NCI-H526 (cell line): ENCODE data around the gene GOSR2.

Source experiments
- DNase-seq, 2 experiments: peaks; one replicate each; lab custom pipeline; 2025; lab: John Stamatoyannopoulos, UW

GOSR2 gene

GRCh38 chr17:46922804-46923635, at the start of gene GOSR2:
Gene GOSR2 (plus strand): TSS chr17:46923160. CDS start chr17:46923193, 33 bp downstream.
- peak; percentile 88 to 99 for DNase-seq

DNA sequence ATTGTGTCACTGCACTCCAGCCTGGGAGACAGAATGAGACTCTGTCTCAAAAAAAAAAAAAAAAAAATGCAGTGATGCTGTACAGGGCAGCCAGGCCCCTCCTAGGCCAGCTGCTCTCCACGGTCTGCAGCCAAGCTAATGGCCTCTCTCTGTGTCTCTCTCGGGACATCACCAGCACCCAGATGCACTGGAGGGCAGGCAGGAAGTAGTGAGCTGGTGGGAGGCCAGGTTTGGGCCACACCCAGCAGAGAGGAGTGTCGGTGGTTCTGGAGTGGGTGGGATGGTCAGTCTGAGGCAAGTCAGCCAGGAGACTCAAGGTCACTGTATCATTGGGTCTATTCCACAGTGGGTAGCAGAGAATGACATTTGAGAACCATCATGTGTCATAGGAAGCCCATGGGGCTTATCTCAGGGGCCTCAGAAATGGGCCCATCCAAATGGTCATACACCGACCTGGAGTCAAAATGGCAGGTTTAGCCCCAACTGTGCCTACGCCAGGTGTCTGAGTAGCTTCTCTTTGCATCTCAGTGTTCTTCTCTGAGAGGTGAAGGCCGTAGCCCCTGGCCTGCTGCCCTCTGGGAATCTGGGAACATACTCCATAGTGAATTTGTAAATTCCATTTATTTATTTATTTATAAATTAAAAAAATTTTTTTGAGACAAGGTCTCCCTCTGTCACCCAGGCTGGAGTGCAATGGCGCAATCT, 48.9 kb upstream of the GOSR2 start:
- no peak for DNase-seq

- no peak for DNase-seq
Observed at GRCh38 chr17:46874906-46875305, 48.1 kb upstream of the GOSR2 start.

DNA sequence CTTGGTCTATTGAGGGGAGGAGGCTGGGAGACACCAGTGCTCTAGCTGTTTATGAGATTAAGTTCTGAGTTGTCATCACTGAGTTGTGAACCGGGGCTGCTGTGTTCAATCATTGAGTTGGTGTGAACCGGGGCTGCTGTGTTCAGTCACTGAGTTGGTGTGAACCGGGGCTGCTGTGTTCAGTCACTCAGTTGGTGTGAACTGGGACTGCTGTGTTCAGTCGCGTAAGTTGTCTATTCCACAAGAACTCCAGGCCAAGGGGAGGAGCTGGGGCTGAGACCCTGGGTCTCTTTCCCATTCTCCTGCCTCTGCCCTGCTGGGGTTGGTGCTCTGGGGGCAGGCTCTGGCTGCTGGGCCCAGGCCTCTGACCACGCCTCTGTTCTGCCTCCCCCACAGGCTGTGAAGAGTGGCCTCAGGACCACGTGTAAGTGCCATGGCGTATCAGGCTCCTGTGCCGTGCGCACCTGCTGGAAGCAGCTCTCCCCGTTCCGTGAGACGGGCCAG, 47.1 kb upstream of the GOSR2 start:
- DNase-seq: peak in 1 of 2 experiments; percentile 80

DNA sequence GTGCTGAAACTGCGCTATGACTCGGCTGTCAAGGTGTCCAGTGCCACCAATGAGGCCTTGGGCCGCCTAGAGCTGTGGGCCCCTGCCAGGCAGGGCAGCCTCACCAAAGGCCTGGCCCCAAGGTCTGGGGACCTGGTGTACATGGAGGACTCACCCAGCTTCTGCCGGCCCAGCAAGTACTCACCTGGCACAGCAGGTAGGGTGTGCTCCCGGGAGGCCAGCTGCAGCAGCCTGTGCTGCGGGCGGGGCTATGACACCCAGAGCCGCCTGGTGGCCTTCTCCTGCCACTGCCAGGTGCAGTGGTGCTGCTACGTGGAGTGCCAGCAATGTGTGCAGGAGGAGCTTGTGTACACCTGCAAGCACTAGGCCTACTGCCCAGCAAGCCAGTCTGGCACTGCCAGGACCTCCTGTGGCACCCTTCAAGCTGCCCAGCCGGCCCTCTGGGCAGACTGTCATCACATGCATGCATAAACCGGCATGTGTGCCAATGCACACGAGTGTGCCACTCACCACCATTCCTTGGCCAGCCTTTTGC, 46.5 kb upstream of the GOSR2 start:
- peak; percentile 72 to 94 for DNase-seq

DNA sequence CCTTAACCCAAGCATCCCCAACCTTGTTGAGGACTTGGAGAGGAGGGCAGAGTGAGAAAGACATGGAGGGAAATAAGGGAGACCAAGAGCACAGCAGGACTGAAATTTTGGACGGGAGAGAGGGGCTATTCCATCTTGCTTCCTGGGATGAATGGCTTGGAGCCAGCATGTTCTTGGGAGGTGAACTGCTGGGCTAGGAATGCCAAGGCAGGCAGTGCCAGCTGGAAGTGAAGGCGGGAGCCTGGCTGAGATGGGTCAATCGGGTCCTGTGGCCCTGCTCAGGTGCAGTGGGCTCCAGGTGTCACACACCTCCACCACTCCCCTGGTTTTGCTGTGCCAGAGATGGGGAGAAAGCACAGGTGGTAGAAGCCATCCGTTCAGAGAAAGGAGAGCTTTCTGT, 46.0 kb upstream of the GOSR2 start:
- DNase-seq: no peak

DNA sequence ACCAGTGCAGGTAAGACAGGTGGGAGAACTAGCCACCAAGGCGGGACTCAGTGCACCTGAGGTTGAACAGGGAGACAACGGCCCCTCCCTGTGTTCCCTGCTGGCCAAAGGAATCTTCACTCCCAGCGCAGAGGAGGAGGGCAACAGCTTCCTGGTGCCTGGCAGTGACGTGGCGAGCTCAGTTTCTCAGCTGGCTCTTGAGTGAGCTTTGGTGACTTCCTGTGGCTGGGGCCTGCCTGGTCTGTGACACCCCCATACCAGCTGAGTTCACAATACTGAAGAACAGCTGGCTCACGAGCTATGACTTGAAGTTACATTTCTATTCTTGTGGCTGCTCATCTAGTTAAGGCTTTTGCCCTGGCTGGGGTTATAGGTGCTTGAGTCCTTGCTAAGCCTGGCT, 45.5 kb upstream of the GOSR2 start:
- no peak for DNase-seq

GRCh38 chr17:46878055-46878454, 44.9 kb upstream of the GOSR2 start:
- no peak for DNase-seq

GRCh38 chr17:46879101-46879500, 43.9 kb upstream of the GOSR2 start:
- DNase-seq: no peak

DNA sequence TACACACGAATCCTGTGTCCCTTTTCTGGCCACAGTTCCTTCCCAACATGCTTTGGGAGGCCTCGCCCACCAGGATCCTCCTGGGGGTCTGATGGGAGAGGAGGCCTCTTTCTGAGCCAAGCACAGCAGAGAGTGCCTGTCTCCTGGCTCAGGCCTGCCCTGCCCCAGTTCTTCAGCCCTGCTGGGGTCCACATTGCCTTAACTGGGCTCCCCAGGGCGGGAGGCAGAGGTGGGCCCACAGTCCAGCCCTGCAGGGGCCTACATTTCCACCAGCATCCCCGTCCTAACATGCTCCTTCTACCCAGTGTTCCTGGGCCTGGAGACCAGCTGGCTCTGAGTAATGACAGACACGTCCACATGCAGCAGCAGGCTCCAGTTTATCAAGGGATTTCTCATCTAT, 41.9 kb upstream of the GOSR2 start:
- DNase-seq: no peak

GRCh38 chr17:46882666-46883065, 40.3 kb upstream of the GOSR2 start:
- no peak for DNase-seq

GRCh38 chr17:46883871-46884520, 39.0 kb upstream of the GOSR2 start:
- DNase-seq: no peak

- DNase-seq: no peak
Observed at GRCh38 chr17:46884552-46884951, 38.4 kb upstream of the GOSR2 start.

DNA sequence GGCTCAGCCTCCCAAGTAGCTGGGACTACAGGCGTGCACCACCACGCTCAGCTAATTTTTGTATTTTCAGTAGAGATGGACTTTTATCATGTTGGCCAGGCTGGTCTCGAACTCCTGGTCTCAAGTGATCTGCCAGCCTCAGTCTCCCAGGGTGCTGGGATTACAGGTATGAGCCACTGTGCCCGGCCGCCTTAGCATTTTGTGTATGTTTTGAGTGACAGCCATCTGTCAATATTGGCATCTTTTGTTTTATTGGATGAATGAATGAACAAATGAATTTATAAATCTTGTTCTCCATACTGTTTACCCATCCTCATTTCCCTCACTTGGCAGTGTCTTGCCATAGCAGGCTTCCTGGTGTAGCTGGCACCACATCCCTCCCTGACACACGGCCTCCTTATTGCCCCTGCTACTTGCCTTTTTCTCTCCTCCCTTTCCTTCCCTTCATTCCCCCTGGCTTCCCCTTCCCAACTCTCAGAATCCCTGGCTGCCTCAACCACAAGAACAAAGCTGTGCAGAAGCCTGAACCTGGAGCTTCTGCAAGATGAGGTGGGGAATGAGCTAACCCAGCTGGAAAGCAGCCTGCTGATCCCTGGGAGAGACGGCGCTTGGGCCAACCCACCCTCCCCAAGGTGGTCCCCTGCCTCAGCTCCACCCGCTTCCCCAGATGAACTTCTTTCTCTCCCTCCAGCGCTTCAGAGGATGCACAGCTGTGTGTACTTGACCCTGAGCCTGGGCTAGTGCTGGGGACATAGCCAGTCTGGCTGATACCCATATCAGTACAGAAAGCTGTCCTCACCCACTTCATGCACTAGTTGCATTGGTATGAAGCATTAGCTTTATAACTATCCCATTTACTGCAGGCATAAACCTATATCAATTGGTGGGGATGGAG, 37.3 kb upstream of the GOSR2 start:
- DNase-seq: no peak

DNA sequence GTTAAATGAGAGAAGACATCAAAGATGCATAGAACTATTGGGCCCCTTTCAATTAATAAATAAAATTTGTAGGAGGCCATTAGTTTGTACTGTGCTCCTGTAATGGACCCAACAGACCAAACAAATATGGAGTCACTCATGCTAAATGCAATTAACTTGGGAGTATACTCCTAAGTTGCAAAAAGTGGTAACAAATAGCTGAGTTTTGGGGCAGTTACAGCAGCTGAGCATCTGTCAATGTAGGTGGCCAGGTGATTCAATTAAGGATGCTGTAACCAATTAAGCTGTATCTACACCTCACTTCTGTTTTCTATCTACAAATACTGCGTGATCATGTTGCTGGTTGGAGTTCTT, 36.7 kb upstream of the GOSR2 start:
- no peak for DNase-seq

DNA sequence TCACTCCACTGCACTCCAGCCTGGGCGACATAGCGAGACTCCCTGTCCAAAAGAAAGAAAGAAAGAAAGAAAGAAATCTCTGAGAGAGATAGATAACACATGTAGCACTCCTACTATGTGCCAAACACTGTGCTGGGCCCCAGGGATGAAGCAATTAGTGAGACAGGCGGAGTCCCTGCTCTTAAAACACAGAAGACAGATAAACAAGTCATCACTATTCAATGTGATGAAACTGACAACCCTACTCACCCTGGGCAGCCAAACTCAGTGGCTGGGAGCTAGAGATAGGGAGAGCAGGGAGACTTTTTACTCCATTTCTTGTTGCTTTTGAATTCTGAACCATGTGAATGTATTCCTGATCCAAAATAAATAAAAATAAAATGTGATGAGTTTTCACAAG, 35.2 kb upstream of the GOSR2 start:
- DNase-seq: no peak

- DNase-seq: no peak
Observed at GRCh38 chr17:46888727-46889126, 34.2 kb upstream of the GOSR2 start.

- DNase-seq: no peak
Observed at GRCh38 chr17:46889519-46889918, 33.4 kb upstream of the GOSR2 start.

DNA sequence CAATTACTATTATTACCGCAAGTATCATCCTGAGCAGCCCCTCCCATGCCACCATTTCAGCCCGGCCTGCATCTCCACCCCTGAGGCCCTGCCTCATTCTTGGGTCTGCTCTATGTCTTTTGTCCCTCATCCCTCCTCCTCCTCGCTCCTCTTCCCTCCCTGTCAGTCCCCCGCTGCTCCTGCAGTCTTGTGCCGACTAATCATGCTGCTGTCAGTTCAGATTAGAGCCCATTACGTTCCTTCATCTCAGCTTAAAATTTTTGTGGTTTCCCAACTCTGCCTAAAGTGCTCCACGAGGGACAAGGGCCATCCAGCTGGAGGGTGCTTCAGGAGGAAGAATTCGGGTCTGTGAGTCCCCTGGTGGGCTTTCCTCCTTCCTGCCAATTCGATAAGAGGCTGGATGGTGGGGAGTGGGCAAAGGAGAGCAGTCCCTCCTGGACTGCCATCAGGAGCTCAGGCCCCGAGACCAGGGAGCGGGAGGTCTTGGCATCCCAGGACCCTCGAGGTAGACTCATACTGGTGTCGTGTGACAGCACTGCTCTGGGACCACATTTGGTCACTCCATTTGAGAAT, 32.9 kb upstream of the GOSR2 start:
- DNase-seq: no peak

GRCh38 chr17:46890638-46891037, 32.3 kb upstream of the GOSR2 start:
- no peak for DNase-seq

GRCh38 chr17:46892192-46892703, 30.7 kb upstream of the GOSR2 start:
- DNase-seq: no peak
